DOHH2 (cell line): Measurements from ENCODE around the gene SAT1.
A peak's percentile ranks its signal among the peaks of the same experiment; 100 is the strongest.

Experiments used
- H3F3A ChIP-seq: fragments of 200-600 bp; sonication (generic), shearing (Covaris generic); 2 replicates; pipeline ENCODE4 v1.6.0; 2016; ENCODE audit warnings: antibody characterized with exemption, mild to moderate bottlenecking; ENCODE audit not compliant: control insufficient read depth, insufficient read depth
- H3K27ac ChIP-seq: fragments of 200-600 bp; sonication (generic); 2 replicates; pipeline ENCODE4 v1.5.1; 2014; ENCODE audit warnings: low read depth, mild to moderate bottlenecking, low read length, moderate library complexity
- H3K27me3 ChIP-seq: fragments of 200-600 bp; sonication (generic); 2 replicates; pipeline ENCODE4 v1.6.1; 2014; ENCODE audit warnings: mild to moderate bottlenecking, low read length, mixed read lengths; ENCODE audit not compliant: control insufficient read depth
- H3K36me3 ChIP-seq: fragments of 200-600 bp; sonication (generic); 2 replicates; pipeline ENCODE4 v1.6.1; 2014; ENCODE audit warnings: mild to moderate bottlenecking, low read length, moderate library complexity, mixed read lengths; ENCODE audit not compliant: control insufficient read depth
- H3K4me1 ChIP-seq: fragments of 200-600 bp; sonication (generic); 2 replicates; pipeline ENCODE4 v1.6.1; 2014; ENCODE audit warnings: mild to moderate bottlenecking, low read length, mixed read lengths; ENCODE audit not compliant: control insufficient read depth
- H3K4me2 ChIP-seq: fragments of 200-600 bp; sonication (generic); 2 replicates; pipeline ENCODE4 v1.6.0; 2014; ENCODE audit warnings: mild to moderate bottlenecking, low read length, moderate library complexity
- H3K4me3 ChIP-seq: fragments of 200-600 bp; sonication (generic); 2 replicates; pipeline ENCODE4 v1.5.1; 2014; ENCODE audit warnings: mild to moderate bottlenecking, low read length, mixed read lengths
- H3K79me2 ChIP-seq: fragments of 200-600 bp; sonication (generic); 2 replicates; pipeline ENCODE4 v1.6.1; 2014; ENCODE audit warnings: mild to moderate bottlenecking, low read length, mixed read lengths; ENCODE audit not compliant: control insufficient read depth
- H3K9me2 ChIP-seq: fragments of 200-600 bp; sonication (generic); replicated peaks from 2 replicates; pipeline ENCODE4 v1.6.1; 2014; ENCODE audit warnings: mild to moderate bottlenecking, low read length, mixed read lengths; ENCODE audit not compliant: control insufficient read depth
- H3K9me3 ChIP-seq: fragments of 200-600 bp; sonication (generic); 2 replicates; pipeline ENCODE4 v1.6.1; 2014; ENCODE audit warnings: antibody characterized with exemption, low read length, mixed read lengths; ENCODE audit not compliant: control insufficient read depth, insufficient read depth
- H4K20me1 ChIP-seq: fragments of 200-600 bp; sonication (generic); 2 replicates; pipeline ENCODE4 v1.6.0; 2014; ENCODE audit warnings: low read depth, mild to moderate bottlenecking, antibody characterized with exemption, low read length, moderate library complexity; ENCODE audit not compliant: control insufficient read depth, insufficient read depth
- CTCF ChIP-seq: fragments of 200-600 bp; sonication (generic); IDR thresholded peaks from one replicate; pipeline ENCODE4 v1.5.1; 2014; ENCODE audit warnings: antibody characterized with exemption, mild to moderate bottlenecking, low read depth, low read length; ENCODE audit not compliant: poor library complexity, severe bottlenecking
- EZH2phosphoT487 ChIP-seq: fragments of 200-600 bp; sonication (generic); IDR thresholded peaks from 2 replicates; pipeline ENCODE4 v1.6.1; 2017; ENCODE audit warnings: borderline replicate concordance, mild to moderate bottlenecking, antibody characterized with exemption, low read length, moderate library complexity, mixed read lengths

The SAT1 gene

DNA sequence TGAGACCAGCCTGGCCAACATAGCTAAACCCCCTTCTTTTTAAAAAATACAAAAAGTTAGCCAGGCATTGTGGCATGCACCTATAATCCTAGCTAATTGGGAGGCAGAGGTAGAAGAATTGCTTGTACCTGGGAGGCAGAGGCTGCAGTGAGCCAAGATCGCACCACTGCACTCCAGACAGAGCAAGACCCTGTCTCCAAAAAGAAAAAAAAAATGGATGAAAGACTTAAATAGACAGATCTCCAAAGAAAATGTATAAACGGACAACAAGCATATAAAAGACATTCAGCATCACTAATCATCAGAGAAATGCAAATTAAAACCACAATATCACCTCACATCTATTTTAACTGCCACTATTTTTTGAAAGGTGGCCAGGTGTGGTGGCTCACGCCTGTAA, 6.6 kb upstream of the SAT1 start:
- Histone ChIP-seq H3K27me3 (no peaks in the 10 kb centered on the region), H3K4me2 (peak overlapping the region; percentile 90), H3K4me1 (peaks cover 81% of the 10 kb centered on the region), H3K79me2 (peaks cover 68% of the 10 kb centered on the region), H3F3A (peaks cover 20% of the 10 kb centered on the region), H3K36me3 (peaks cover 19% of the 10 kb centered on the region), H3K9me2 (no peaks in the 10 kb centered on the region), H3K4me3 (peak overlapping the region; percentile 52), H3K27ac (peak overlapping the region; percentile 98), H4K20me1 (no peaks in the 10 kb centered on the region), H3K9me3 (no peaks in the 10 kb centered on the region)
- TF ChIP-seq EZH2phosphoT487 (no peak), CTCF (no peak)

- Histone ChIP-seq H4K20me1 (no peaks in the 10 kb centered on the region), H3K4me2 (peak overlapping the region; percentile 56), H3K79me2 (peaks cover 73% of the 10 kb centered on the region), H3K27me3 (no peaks in the 10 kb centered on the region), H3K36me3 (peaks cover 12% of the 10 kb centered on the region), H3K4me1 (peaks cover 56% of the 10 kb centered on the region), H3F3A (peaks cover 24% of the 10 kb centered on the region), H3K4me3 (peak overlapping the region; percentile 51), H3K9me2 (no peaks in the 10 kb centered on the region), H3K9me3 (no peaks in the 10 kb centered on the region), H3K27ac (peak overlapping the region; percentile 75)
- TF ChIP-seq EZH2phosphoT487 (no peak), CTCF (no peak)
Measured at GRCh38 chrX:23779025-23779424, 3.9 kb upstream of the SAT1 start.

GRCh38 chrX:23782455-23782854, 518 bp upstream of the SAT1 start:
- peaks cover 31% of the 10 kb centered on the region for H3K36me3 ChIP-seq
- peak overlapping the region; percentile 98 for H3K27ac ChIP-seq
- no peaks in the 10 kb centered on the region for H3K9me3 ChIP-seq
- peaks cover 7% of the 10 kb centered on the region for H4K20me1 ChIP-seq
- peak overlapping the region; percentile 72 for H3K4me2 ChIP-seq
- H3K27me3 ChIP-seq, result no peaks in the 10 kb centered on the region
- peaks cover 60% of the 10 kb centered on the region for H3K79me2 ChIP-seq
- H3F3A ChIP-seq, result peaks cover 29% of the 10 kb centered on the region
- H3K9me2 ChIP-seq, result no peaks in the 10 kb centered on the region
- no peak for TF ChIP-seq EZH2phosphoT487
- no peak for TF ChIP-seq CTCF
- peak overlapping the region; percentile 94 for H3K4me3 ChIP-seq
- peaks cover 33% of the 10 kb centered on the region for H3K4me1 ChIP-seq
